ENCODE measurements around the gene LCN6.

GRCh38 chr9:136732444-136733178 lies 15.7 kb downstream of the LCN6 start:
- no peak for TF ChIP-seq CTCF (IDR thresholded peaks at IDR 0.05; ENCODE audit: poor library complexity)
- TF ChIP-seq EZH2 (IDR thresholded peaks at IDR 0.05; ENCODE audit: borderline replicate concordance) = no peak

All from hepatocyte (in vitro differentiated cells).